ENCODE data around the gene ZNF521.

Gene ZNF521

DNA sequence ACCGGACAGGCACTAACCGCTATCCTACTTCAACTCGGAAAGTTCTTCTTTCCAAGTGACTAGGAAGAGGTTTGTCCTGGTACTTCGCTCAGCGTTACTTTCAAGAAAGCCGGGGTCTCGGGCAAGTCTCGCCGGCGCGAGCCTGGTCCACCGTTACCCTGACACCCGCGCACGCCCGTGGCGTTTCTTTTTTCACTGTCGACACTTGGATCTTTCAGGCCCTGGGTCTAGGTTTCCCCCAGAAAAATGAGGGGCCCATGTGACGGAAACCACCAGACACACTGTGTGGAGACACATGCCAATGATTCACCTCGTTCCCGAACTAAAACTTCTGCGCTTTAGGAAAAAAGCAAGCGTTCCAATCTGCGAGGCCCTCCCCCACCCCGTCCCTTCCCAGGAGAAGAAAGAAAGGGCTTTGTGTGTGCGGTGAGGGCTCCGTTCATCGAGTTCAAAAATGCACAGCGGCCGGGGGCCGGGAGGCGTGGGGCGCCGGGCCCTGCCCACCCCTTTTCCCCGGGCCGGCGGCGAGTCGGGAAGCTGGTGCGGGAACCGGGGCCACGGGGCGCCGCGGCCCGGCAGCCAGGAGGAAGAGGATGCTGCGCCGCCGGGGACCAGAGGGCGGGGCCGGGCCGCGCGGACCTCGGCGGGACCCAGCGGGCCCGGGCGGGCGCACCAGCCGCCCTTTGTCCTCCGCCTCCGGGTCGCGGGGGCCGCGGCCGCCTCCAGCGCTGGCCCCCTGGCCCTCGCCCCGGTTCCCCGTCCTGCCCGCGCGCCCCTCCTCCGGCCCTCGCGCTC, 2.6 kb downstream of the ZNF521 start:
- H3K4me1 Mint-ChIP-seq = peaks cover 8 to 24% of the 10 kb centered on the region in 2 donors
- H3K36me3 Mint-ChIP-seq = peaks cover 3 to 6% of the 10 kb centered on the region in 2 donors
- H3K9me3 Mint-ChIP-seq = no peaks in the 10 kb centered on the region
- peak overlapping the region; percentile 79 for H3K27ac Mint-ChIP-seq
- peak overlapping the region; percentile 86 to 99 for H3K4me3 Mint-ChIP-seq
- H3K27me3 Mint-ChIP-seq = peaks cover 40 to 54% of the 10 kb centered on the region in 2 donors
- ATAC-seq (replicated peaks) = no peak
- DNase-seq = no peak

DNA sequence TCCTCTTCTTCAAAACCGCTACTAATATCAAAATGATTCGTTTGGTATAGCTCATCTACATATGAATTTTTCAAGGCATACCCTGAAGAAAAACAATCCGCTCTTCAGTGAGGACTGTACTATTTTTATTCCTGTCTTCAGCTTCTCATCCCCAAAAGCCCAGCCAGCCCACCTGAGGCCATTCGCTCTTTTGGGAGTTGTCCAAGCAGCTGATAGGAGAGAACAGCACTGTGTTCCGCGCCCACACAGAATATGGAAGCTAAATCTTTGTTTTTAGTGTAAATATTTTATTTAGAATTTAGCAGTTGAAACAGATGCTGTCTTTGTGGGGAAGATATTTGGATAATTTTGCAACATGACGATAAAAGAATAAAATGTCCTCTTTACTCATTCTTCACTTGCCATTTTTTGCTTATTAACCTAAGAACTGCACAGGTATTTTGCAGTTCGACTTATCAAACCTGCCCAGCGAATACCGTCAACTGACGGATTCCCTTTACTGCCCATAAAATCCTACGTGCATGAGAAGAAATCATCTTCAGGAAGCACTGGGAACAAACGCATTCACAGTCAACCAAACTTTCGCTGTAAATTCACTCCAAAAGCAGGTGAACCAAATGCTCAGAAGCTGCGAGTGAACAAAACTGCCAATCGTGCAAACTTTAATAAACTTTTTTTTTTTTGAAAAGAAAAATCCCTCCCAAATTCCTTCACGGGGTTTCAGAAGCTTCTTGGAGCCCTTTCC, 3.4 kb downstream of the ZNF521 start:
- ATAC-seq (replicated peaks) = no peak
- peaks cover 3 to 6% of the 10 kb centered on the region in 2 donors for H3K36me3 Mint-ChIP-seq
- no peaks in the 10 kb centered on the region for H3K9me3 Mint-ChIP-seq

DNA sequence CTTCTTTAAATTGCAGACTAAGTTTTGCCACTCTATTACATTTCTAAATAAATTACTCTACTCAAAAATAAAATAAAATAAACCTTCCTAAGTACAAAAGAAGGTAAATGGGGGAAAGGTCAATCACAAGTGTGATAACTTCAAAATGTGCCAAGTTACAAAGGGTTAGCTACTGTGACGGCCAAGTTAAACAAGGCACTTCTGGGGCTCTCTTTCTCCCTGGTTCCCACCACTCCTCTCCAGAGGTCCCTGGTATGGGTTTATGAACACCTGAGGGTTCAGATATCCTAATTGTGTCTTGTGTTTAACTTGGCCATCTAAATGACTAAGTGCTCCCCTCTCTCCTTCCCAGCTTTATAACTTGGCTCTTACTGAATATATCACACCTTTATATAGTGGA, 5.4 kb downstream of the ZNF521 start:
- no peak overlapping the region for H3K4me3 Mint-ChIP-seq
- peaks cover 3 to 6% of the 10 kb centered on the region in 2 donors for H3K36me3 Mint-ChIP-seq
- DNase-seq (no peak), ATAC-seq (replicated peaks) (no peak)
- no peaks in the 10 kb centered on the region for H3K9me3 Mint-ChIP-seq
- peaks cover 8 to 17% of the 10 kb centered on the region in 2 donors for H3K4me1 Mint-ChIP-seq
- peaks cover 47 to 53% of the 10 kb centered on the region in 2 donors for H3K27me3 Mint-ChIP-seq
- no peak overlapping the region for H3K27ac Mint-ChIP-seq

More for the DNA sequence above, 3.4 kb downstream of the ZNF521 start:
- Mint-ChIP-seq H3K4me1 (peaks cover 8 to 24% of the 10 kb centered on the region in 2 donors), H3K27me3 (peaks cover 40 to 54% of the 10 kb centered on the region in 2 donors), H3K4me3 (peak overlapping the region in 1 of 2 donors; percentile 81), H3K27ac (no peak overlapping the region)
- no peak for DNase-seq

DNA sequence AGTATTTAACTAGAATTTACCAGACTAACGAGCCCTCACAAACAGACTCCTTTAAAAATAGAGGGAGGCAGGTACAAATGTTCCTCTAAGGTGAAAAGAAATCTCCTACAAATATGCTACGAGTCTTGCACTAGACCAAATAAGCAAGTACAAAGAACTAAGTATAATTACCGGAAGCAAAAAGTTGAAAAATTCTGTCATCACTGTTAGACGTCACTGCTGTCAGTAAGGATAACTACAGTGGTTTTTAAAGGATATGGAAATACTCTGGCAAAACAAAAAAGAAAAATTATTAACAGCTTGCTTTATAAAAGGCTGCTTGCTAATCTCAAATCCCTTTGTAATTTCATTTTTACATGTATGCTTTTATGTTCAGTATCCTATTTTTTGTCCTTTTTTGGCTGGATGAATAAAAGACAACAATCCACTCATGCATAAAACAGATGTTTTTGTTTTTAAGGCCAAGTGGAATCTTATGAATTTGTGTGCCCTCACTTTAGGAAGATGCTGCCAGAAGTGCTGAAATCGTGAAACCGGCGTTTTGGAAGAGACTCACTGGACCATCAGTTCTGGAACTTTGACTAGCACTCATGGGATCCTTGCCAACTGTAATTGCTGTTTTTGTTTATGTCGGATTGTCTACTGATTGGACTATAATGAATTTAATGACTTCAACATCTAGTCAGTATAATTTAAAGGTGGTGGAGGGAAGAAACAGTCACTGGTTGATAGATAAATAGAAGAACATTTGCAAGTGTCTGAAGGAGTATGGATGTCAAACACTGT, 6.7 kb downstream of the ZNF521 start:
- peaks cover 0 to under 1% of the 10 kb centered on the region in 2 donors for H3K36me3 Mint-ChIP-seq
- H3K9me3 Mint-ChIP-seq = no peaks in the 10 kb centered on the region
- no peak overlapping the region for H3K4me3 Mint-ChIP-seq
- H3K27ac Mint-ChIP-seq = no peak overlapping the region
- no peak for ATAC-seq (replicated peaks)
- H3K4me1 Mint-ChIP-seq = peaks cover 3 to 11% of the 10 kb centered on the region in 2 donors
- H3K27me3 Mint-ChIP-seq = peaks cover 45 to 46% of the 10 kb centered on the region in 2 donors
- DNase-seq = no peak

DNA sequence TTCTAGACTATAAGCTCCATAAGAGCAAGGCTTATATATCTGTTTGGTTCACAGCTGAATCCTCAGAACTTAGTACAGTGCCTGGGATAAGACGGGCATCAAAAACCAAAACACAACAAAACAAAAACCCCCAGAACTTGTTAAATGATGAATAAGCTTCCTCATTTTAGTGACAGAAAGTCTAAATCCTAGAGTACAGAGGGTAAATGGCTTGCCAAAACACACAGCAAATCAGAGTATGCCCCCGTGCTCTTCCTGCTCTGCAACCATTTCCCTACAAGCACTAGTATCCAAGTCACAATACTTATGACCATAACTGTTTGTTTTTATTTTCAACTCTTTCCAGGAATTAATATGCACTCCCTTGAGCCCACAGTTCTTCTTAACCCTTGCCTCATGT, 10.1 kb downstream of the ZNF521 start:
- ATAC-seq (replicated peaks) (no peak), DNase-seq (no peak)
- Mint-ChIP-seq H3K27me3 (peaks cover 23 to 39% of the 10 kb centered on the region in 2 donors), H3K4me3 (no peak overlapping the region), H3K36me3 (no peaks in the 10 kb centered on the region), H3K9me3 (no peaks in the 10 kb centered on the region), H3K4me1 (no peaks in the 10 kb centered on the region), H3K27ac (no peak overlapping the region)

DNA sequence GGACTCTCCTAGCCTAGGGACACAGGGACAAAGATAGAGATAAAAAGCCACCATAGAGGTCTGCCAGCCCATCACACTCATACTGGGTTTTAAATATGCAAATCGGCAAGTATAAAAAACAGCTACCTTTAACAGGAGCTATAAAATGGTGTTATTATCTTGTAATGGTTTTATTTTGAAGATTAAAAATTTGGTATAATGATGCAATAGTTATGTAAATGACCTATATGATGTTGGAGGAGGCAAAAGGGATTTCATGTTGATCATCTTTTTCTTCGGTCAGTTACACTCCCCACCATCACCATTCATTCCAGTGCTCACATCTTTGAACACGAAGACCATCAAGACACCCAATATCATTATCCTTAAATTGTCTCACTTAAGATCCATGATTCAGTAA, 11.2 kb downstream of the ZNF521 start:
- H3K27ac Mint-ChIP-seq = no peak overlapping the region
- H3K27me3 Mint-ChIP-seq = peaks cover 20 to 38% of the 10 kb centered on the region in 2 donors
- DNase-seq = no peak
- ATAC-seq (replicated peaks) = no peak
- H3K9me3 Mint-ChIP-seq = no peaks in the 10 kb centered on the region
- no peaks in the 10 kb centered on the region for H3K36me3 Mint-ChIP-seq
- no peaks in the 10 kb centered on the region for H3K4me1 Mint-ChIP-seq
- no peak overlapping the region for H3K4me3 Mint-ChIP-seq

DNA sequence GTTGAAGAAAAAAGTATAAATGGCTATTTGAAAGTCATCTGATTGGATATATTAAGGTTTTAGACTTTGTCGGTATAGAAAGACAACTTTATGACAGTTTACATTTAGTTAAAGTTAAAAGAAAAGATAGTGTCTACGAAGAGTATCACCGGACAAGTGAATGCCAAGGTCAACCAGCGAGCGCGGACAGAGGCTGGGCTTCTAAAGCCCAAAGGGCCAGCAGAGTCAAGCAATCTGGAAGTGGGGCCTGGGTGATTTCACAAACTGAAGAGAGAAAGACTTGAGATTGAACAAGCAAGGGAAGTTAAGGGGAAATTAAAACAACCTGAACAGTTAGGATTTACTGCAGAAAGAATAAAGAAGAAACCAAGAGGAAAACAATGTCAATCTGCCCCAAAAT, 16.3 kb downstream of the ZNF521 start:
- Mint-ChIP-seq H3K27me3 (peaks cover 18 to 19% of the 10 kb centered on the region in 2 donors), H3K9me3 (no peaks in the 10 kb centered on the region), H3K4me1 (no peaks in the 10 kb centered on the region), H3K27ac (no peak overlapping the region), H3K36me3 (no peaks in the 10 kb centered on the region), H3K4me3 (no peak overlapping the region)
- ATAC-seq (replicated peaks) (no peak), DNase-seq (no peak)

DNA sequence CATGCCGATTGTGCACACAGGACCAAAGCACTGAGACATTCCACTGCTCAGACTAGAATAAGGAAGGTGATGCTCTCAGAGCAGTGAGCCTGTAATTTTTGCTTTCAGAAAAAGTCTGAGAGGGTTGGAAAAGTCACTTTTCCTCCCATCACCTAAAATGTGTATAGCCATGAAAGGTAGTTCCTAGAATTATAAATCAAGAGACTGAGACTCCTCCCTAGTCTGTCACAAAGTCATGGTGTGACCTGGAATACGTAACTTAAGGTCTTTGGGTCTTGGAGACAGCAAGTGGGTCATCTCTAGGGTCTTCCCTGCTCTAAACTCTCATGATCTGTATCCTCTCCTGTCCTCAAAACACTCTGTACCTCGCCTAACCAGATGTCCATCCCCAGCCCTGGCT, 16.9 kb downstream of the ZNF521 start:
- Mint-ChIP-seq H3K27me3 (peaks cover 16 to 18% of the 10 kb centered on the region in 2 donors), H3K4me3 (no peak overlapping the region), H3K36me3 (no peaks in the 10 kb centered on the region), H3K4me1 (no peaks in the 10 kb centered on the region), H3K27ac (no peak overlapping the region), H3K9me3 (no peaks in the 10 kb centered on the region)
- ATAC-seq (replicated peaks) (no peak), DNase-seq (no peak)

DNA sequence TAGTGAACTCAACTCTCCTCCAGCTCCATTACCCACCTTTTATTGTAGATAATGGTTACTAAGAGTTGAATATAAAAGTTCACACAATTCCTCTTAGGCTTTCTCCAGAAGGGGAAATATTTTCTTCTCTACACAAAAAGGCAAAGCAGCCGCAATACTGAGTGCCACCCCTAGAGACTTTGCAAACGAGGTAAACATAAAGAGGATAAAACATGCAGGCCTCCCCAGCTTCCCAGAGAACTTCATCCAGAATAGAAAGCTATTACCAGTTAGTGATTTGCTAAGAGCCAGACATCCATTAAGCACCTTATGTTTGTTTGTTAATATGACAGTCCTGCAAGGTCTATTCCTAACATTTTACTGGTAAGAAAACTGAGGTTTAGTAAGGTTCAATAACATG, 17.4 kb downstream of the ZNF521 start:
- Mint-ChIP-seq H3K27me3 (peaks cover 13 to 16% of the 10 kb centered on the region in 2 donors), H3K4me1 (no peaks in the 10 kb centered on the region), H3K27ac (no peak overlapping the region), H3K36me3 (no peaks in the 10 kb centered on the region), H3K4me3 (no peak overlapping the region), H3K9me3 (no peaks in the 10 kb centered on the region)
- ATAC-seq (replicated peaks) = no peak
- no peak for DNase-seq

DNA sequence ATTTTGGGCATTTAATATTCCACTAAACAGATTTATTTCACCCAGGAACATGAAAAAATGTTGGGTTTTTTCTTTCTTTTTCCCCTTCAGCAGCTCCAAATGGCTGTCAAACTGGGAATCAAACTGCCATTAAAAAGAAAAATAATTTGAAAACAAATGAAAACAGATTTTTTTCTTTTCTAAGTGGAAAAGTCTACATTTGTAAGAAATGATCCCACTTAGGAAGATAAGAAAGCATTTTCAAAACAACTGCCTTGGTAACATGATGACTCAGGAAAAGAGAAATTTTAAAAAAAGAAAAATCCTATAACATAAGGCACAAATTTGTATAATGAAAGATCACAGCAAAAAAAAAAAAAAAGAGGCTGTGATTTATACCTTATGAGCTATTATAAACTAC, 20.0 kb downstream of the ZNF521 start:
- no peaks in the 10 kb centered on the region for H3K9me3 Mint-ChIP-seq
- ATAC-seq (replicated peaks) = no peak
- no peak overlapping the region for H3K4me3 Mint-ChIP-seq
- no peak for DNase-seq
- no peaks in the 10 kb centered on the region for H3K4me1 Mint-ChIP-seq
- no peak overlapping the region for H3K27ac Mint-ChIP-seq
- H3K27me3 Mint-ChIP-seq = peaks cover 8 to 15% of the 10 kb centered on the region in 2 donors
- no peaks in the 10 kb centered on the region for H3K36me3 Mint-ChIP-seq

DNA sequence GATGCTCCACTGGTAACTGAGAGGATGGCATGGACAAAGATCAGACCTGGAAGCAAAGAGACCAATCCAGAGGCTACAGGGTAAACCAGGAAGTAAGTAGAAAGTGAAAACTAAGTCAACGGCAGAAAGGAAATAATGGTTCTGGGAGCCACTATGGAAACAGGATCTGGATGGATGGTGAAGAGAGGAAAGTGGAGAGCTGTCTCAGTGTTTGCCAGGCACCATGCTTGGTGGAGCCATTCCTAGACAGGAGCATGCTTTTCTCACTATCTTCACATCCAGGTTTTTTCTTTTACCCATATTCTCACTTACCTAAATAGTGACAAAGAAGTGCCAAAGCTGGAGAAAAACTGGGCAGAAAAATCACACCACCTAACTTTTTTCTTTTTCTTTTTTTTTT, 22.2 kb downstream of the ZNF521 start:
- ATAC-seq (replicated peaks) (no peak), DNase-seq (no peak)
- Mint-ChIP-seq H3K36me3 (no peaks in the 10 kb centered on the region), H3K9me3 (no peaks in the 10 kb centered on the region), H3K4me1 (no peaks in the 10 kb centered on the region), H3K27ac (no peak overlapping the region), H3K27me3 (peaks cover 9 to 12% of the 10 kb centered on the region in 2 donors), H3K4me3 (no peak overlapping the region)

DNA sequence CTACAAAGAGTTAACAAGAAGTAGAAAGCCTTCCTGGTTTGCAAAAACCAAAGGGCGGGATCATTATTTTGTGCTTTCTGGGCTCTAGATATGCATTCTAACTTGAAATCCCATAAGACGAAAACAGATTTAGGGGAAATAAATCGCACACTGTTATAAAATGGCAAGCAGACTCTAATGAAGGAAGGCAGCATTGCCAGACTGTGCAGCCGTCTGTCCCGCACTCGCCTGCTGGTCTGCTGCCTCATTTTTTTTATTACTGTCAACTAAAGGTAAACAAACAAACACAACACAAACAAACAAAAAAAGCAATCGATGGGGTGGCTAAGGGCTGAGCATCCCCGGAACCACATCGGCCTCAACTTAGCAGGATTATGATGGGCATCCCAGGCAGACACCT, 24.4 kb downstream of the ZNF521 start:
- no peaks in the 10 kb centered on the region for H3K36me3 Mint-ChIP-seq
- DNase-seq = no peak
- no peak overlapping the region for H3K4me3 Mint-ChIP-seq
- no peak for ATAC-seq (replicated peaks)
- H3K27ac Mint-ChIP-seq = no peak overlapping the region
- peaks cover 7 to 14% of the 10 kb centered on the region in 2 donors for H3K27me3 Mint-ChIP-seq
- H3K9me3 Mint-ChIP-seq = peaks cover 0 to 2% of the 10 kb centered on the region in 2 donors
- no peaks in the 10 kb centered on the region for H3K4me1 Mint-ChIP-seq

DNA sequence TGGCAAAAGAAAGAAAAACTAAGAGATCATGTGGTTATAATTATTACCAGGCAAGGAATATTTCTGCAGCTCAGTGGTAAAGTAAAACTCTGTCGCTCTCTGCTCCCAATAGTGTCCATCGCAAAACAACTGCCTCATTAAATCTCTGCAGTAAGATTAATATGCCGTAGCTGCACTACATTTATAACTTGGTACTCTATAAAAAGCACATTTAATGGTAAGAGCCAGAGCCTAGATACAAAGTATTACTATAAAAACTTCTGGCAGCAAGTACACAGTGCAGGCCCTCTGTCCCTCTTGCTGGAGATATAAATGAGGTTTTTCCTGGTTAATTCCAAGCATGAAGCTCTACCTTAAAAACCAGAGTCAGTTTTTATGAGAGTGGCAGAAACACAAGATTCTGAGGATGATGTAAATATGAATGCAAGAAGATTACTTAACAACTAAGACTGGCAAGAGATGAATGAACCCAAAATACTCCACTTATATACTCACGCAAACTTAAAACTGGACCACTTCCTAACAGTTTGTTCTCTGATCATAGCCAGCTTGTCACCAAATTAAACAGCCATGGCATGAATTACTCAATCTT, 25.5 kb downstream of the ZNF521 start:
- H3K4me1 Mint-ChIP-seq = no peaks in the 10 kb centered on the region
- peaks cover 0 to 2% of the 10 kb centered on the region in 2 donors for H3K9me3 Mint-ChIP-seq
- H3K4me3 Mint-ChIP-seq = no peak overlapping the region
- no peak for ATAC-seq (replicated peaks)
- no peak for DNase-seq
- no peak overlapping the region for H3K27ac Mint-ChIP-seq
- H3K36me3 Mint-ChIP-seq = no peaks in the 10 kb centered on the region
- H3K27me3 Mint-ChIP-seq = peaks cover 7 to 14% of the 10 kb centered on the region in 2 donors

DNA sequence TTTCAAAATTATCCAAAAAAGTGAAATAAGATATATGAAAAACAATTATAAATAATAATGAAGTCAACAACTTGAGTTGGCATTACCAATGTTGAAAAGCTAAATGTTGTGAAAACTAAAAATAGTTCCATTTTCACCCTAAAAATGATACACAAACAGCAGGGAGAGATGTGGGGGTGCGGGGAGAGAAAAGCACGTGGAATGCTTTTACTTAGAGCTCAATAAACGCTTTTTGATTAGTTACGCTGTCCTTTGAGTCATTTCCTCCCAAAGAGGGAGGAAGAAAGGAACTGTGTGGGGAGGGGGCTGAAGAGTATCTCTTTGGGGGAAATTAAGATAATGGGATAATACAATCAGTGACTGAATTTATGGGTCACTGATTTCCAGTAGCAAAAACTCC, 29.2 kb downstream of the ZNF521 start:
- Mint-ChIP-seq H3K27ac (no peak overlapping the region), H3K36me3 (no peaks in the 10 kb centered on the region), H3K4me3 (no peak overlapping the region), H3K4me1 (no peaks in the 10 kb centered on the region), H3K9me3 (peaks cover 0 to 2% of the 10 kb centered on the region in 2 donors), H3K27me3 (peaks cover 7 to 9% of the 10 kb centered on the region in 2 donors)
- no peak for ATAC-seq (replicated peaks)
- no peak for DNase-seq
